ENCODE measurements around the gene OLIG1.

Gene OLIG1

DNA sequence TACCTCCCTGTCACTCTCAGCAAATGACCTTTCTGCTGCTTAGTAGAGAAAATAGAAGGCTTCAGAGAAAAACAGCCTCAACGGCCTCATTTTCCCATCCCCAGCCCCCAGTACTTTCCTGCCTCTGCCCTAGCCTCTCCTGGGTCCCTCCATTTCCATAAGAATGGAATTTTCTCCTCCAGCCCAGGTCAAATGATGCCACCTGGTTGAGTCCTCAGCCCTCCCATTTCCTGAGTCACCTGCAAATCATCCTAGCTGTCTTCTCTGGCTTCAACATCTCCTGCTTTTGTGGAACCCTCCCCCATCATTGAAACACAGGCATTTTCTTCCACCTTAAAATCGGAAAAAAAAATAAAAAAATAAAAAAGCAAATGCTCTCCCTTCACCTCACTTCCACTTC lies 35.1 kb downstream of the OLIG1 start:
- no peak for FAIRE-seq

GRCh38 chr21:33108228-33108627 lies 38.3 kb downstream of the OLIG1 start:
- FAIRE-seq, result no peak

- no peak for FAIRE-seq
Observed at GRCh38 chr21:33109574-33110339, 39.8 kb downstream of the OLIG1 start.

DNA sequence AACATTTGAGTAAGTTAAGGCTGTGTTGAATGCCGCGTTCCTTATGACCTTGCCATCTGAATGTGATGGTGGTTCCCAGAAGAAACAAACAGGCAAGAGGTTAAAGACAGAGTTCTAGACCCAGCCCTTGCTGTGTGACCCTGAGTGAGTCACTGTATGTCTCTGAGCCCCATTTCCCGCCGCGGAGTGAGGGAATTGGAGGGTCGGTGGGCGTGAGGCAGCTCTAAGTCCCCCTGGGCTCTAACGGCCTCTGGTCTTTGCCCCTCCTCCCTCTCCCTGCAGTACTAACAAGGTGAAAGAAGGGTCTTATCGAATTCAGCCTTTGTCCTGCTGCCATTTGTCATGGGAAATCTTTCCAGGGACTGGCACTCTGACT lies 40.4 kb downstream of the OLIG1 start:
- no peak for FAIRE-seq

DNA sequence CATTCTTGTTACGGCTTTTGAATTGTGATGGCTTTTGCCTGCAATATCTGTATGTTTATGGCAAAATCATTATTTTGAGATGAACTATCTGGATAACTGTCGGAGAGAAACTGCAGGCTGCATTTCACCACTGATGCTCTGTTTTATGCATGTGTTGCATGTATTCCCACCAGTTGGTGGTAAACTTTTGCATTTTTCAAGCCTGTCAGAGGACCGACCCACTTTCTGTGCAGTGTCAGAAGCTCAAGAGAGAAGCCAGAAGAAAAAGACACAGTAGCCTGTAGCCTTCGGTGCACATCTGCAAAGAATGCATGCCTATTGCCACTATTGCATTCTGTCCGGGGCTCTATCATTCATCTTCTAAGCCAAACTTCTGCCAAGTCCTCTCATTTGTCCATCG lies 41.6 kb downstream of the OLIG1 start:
- FAIRE-seq, result no peak

DNA sequence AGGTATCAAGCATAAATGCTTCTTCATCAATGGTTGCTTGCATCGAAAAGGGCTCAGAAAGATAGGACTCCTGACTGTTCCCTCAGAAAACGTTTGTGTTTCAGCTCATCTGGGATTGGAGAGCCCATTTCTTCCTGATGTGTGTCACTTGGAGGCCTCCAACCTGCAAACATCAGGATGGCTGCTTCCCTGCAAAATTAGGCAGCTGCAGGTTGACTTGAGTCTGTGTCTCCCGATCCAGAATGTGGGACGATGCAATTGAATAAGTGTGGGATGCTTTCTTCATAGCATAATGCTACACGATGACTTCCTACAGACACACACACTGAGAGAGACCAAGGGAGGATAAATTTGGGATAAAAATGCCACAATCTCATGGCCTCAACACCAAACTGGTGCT lies 42.2 kb downstream of the OLIG1 start:
- FAIRE-seq, result no peak

DNA sequence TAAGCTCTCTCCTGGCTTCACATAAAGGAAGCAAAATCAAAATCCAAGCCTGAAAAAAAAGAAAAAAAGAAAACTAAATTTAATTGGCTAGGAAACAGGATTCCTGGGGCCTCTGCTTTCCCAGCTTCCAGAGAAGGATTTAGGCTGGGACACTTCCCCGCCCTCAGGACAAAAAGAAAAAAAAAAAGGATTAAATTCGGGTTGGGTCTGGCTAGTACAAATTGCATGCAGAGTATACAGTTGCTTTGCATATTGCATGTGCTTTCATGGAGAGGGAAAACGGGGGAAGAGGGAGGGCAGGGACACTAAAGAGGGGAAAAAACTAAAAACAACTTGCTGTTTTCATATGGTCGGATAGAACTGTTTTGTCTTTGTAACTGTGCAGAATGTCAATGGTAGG lies 42.7 kb downstream of the OLIG1 start:
- no peak for FAIRE-seq

DNA sequence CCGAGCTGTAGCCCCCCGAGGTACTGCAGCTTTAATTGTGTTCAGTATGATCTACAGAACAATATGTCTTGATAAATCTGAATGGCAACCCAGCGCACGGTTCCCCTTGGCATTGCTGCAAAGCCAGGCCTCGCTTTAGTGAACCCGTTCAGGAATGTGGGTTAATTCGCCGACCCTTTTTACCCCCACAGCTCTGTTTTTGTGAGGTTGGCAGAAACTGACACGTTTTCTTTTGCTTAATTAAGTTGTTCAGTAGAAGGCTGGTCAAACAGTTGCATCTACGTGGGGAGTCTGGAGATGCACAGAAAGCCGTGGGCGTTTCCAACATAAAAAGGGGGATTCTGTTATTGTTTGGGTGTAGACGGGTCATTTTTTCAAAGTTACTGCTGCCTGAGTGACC lies 43.2 kb downstream of the OLIG1 start:
- FAIRE-seq, result no peak

DNA sequence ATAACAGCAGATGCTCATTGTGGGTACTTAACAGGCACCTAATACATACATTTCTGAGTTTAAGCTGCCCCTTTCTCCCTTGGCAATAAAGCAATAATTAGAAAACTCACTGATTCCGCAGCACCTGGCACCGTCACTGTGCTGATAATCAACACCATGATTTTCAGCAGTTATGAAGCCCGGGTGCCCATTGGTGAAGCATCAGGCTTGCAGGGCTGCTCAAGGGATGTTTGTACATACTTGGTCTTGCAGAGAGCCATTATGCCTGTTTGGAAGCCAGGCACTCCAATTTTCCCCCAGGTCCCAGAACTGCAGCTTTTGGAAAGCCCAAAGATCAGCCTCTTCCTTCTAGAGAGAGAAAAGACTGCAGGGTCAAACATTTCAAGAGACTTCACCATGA lies 44.3 kb downstream of the OLIG1 start:
- no peak for FAIRE-seq

GRCh38 chr21:33115631-33116510 lies 45.9 kb downstream of the OLIG1 start:
- FAIRE-seq, result no peak

- no peak for FAIRE-seq
Observed at GRCh38 chr21:33116676-33117075, 46.7 kb downstream of the OLIG1 start.

DNA sequence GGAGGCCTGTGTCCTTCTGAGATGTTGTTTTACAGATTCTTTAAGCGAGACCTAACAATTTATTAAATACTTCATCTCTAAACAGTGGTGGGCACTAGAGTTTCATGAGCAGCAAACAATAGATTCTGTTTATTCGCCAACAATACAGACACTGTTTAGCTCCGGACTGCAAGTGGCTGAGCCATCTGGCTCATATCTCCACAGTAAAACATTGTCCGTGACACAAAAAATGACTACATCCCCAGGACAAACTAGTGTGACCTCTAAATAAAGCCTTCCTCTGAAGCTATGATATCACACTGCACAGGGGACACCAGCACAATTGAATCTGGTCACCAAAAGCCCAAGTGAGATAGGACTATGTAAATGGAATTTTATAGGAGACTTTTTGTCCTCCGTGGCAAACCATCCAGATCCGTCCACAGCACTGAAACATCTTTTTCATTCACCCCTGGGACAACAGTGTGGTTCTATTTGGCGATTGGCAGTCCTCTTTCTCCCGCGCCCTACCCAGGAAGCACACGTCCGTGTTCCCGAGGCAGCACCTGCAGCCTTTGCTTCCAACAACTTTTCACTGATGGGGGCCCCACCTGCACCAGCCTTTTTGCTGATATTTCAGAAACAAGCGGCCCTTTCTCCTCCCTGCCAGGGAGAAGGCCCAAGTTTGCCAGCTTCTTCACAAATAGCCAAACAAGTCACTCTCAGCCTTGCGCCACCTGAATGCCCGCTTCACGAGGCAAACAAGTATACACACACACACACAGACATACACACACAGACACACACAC lies 47.4 kb downstream of the OLIG1 start:
- no peak for FAIRE-seq

Measured in endometrium (tissue), 2 donors.